Testis (tissue), 3 donors: ENCODE results near the gene CXorf38. TPM values are rescaled to one million over a fixed set of nuclear protein-coding genes. Genes with fewer than 3 reads are reported as not detected.

Experiments used
- DNase-seq: peaks from one replicate; pipeline ENCODE4 v3.0.0-alpha.2; 2019
- H3K27ac ChIP-seq, 2 donors: fragments of 200-600 bp; sonication (generic); one replicate each; pipeline ENCODE4 v1.5.1; 2019
- H3K27me3 ChIP-seq: fragments of 200-600 bp; sonication (generic); one replicate; pipeline ENCODE4 v1.5.1; 2019
- H3K36me3 ChIP-seq: fragments of 200-600 bp; sonication (generic); one replicate; pipeline ENCODE4 v1.5.1; 2017; ENCODE audit warnings: low read depth; ENCODE audit errors: missing control alignments
- H3K4me1 ChIP-seq: fragments of 200-600 bp; sonication (generic); one replicate; pipeline ENCODE4 v1.5.1; 2019
- H3K4me3 ChIP-seq, 2 donors: fragments of 200-600 bp; sonication (generic); one replicate each; pipeline ENCODE4 v1.5.1; 2017 to 2019
- H3K9me3 ChIP-seq: fragments of 200-600 bp; sonication (generic); one replicate; pipeline ENCODE4 v1.5.1; 2017
- CTCF ChIP-seq, 3 experiments: fragments of 450-650 bp in 2 of 3; fragments of 200-600 bp in 1 of 3; sonication (generic) in 1 of 3; IDR thresholded peaks; one replicate each; pipeline ENCODE4 v1.5.1; 2016 to 2019; ENCODE audit warnings: antibody characterized with exemption in 3 of 3, mild to moderate bottlenecking in 2 of 3, moderate library complexity in 1 of 3
- POLR2A ChIP-seq: fragments of 450-650 bp; IDR thresholded peaks from one replicate; pipeline ENCODE4 v1.6.1; 2017; ENCODE audit warnings: antibody characterized with exemption, mild to moderate bottlenecking, moderate library complexity
- WGBS, 2 donors: methylation state at CpG; one replicate each; pipeline ENCODE4 v1.1.5; 2018; 5-methylcytosine and 5-hydroxymethylcytosine counted together
- intact Hi-C: fragments of 100-400 bp; cut with DNase I; formaldehyde crosslinking; loops from one replicate; pipeline ENCODE4 v1.15.1; 2023; ENCODE audit warnings: low total_unique reads
- polyA plus RNA-seq: library from polyadenylated mRNA; stranded (reverse); fragments of 350-450 nt; fragmentation: Illumina TruSeq; extraction: RNeasy Lipid Tissue Mini Kit (QIAGEN cat#74804); gene quantifications from one replicate; pipeline ENCODE4 v1.2.3, GENCODE V29; 2014; ENCODE audit warnings: low read depth, low replicate concordance; ENCODE audit not compliant: insufficient read depth
- total RNA-seq, 2 donors: library from RNA; depleted of rRNA; stranded (reverse); fragments of >200 nt; gene quantifications; one replicate each; pipeline ENCODE4 v1.2.3, GENCODE V29; 2016

CXorf38 gene
- total and polyA plus RNA-seq, 3 donors from 2014 or later = 4.9 to 9.3 (median 6.2) TPM

- intact Hi-C loops = no loop called here
Measured at GRCh38 chrX:40580537-40581335, 66.6 kb downstream of the CXorf38 start, which contains the start of gene ATP6AP2. TSS of gene ATP6AP2 (plus strand) at chrX:40580970. CDS start at chrX:40581066, 96 bp downstream.

GRCh38 chrX:40579900-40580536, 67.3 kb downstream of the CXorf38 start:
- Histone ChIP-seq H3K36me3 (no peaks in the 10 kb centered on the region), H3K4me1 (peaks cover 10% of the 10 kb centered on the region), H3K27me3 (no peaks in the 10 kb centered on the region), H3K27ac (peak overlapping the region; percentile 72 to 84), H3K4me3 (peak overlapping the region; percentile 70 to 77), H3K9me3 (no peaks in the 10 kb centered on the region)
- no peak for DNase-seq
- TF ChIP-seq CTCF (IDR thresholded peaks at IDR 0.05) = no peak
- TF ChIP-seq POLR2A = no peak
- intact Hi-C loops = no loop called here
- WGBS, 2 donors = 6 to 11% methylated on average over 12 of the region's 12 CpGs

More at GRCh38 chrX:40580537-40581335, 66.6 kb downstream of the CXorf38 start, which contains the start of gene ATP6AP2:
- TF ChIP-seq POLR2A = no peak
- no peak for TF ChIP-seq CTCF (IDR thresholded peaks at IDR 0.05)
- Histone ChIP-seq H3K9me3 (no peaks in the 10 kb centered on the region), H3K4me1 (peaks cover 10% of the 10 kb centered on the region), H3K27ac (peak within 1 kb of the TSS; percentile 72 to 84), H3K36me3 (no peaks in the 10 kb centered on the region), H3K4me3 (peak within 1 kb of the TSS; percentile 70 to 77), H3K27me3 (no peaks in the 10 kb centered on the region)
- 1% methylated on average over 20 of the region's 89 CpGs; no CpG with 5 or more reads in 1 of the 2 donors for WGBS, 2 donors
- peak; percentile 94 for DNase-seq

GRCh38 chrX:40579141-40579540, 68.2 kb downstream of the CXorf38 start:
- TF ChIP-seq CTCF (IDR thresholded peaks at IDR 0.05) (no peak), POLR2A (no peak)
- 60 to 77% methylated on average over 3 of the region's 3 CpGs for WGBS, 2 donors
- no peaks in the 10 kb centered on the region for H3K36me3 ChIP-seq
- no peaks in the 10 kb centered on the region for H3K9me3 ChIP-seq
- peaks cover 10% of the 10 kb centered on the region for H3K4me1 ChIP-seq
- intact Hi-C loops = no loop called here
- no peak overlapping the region for H3K27ac ChIP-seq
- DNase-seq = no peak
- no peaks in the 10 kb centered on the region for H3K27me3 ChIP-seq
- H3K4me3 ChIP-seq = no peak overlapping the region

GRCh38 chrX:40578039-40578695, 69.2 kb downstream of the CXorf38 start:
- TF ChIP-seq POLR2A (no peak), CTCF (IDR thresholded peaks at IDR 0.05) (no peak)
- H3K27ac ChIP-seq = no peak overlapping the region
- 58 to 61% methylated on average over 7 of the region's 7 CpGs for WGBS, 2 donors
- intact Hi-C loops = no loop called here
- H3K27me3 ChIP-seq = no peaks in the 10 kb centered on the region
- no peak overlapping the region for H3K4me3 ChIP-seq
- DNase-seq = no peak
- no peaks in the 10 kb centered on the region for H3K36me3 ChIP-seq
- H3K4me1 ChIP-seq = peaks cover 10% of the 10 kb centered on the region
- H3K9me3 ChIP-seq = no peaks in the 10 kb centered on the region

Other genes with a start within 250 kb of the CXorf38 start
- gene ATP6AP2, start 66.6 kb downstream of the CXorf38 start, total RNA-seq = 10 to 100 TPM; 72.4 to 76.4 TPM
- gene ATP6AP2, start 66.6 kb downstream of the CXorf38 start, polyA plus RNA-seq = 79.2 TPM
- gene MPC1L, start 24.1 kb downstream of the CXorf38 start, total RNA-seq = 10 to 100 TPM in 1 of 2 donors, 1 to 10 TPM in 1; 8.5 to 11.4 TPM
- 17.3 TPM for gene MPC1L, start 24.1 kb downstream of the CXorf38 start, polyA plus RNA-seq
- gene MED14, start 88.0 kb upstream of the CXorf38 start, total RNA-seq = 10 to 100 TPM; 16.7 to 19.1 TPM
- gene MED14, start 88.0 kb upstream of the CXorf38 start, polyA plus RNA-seq = 13.2 TPM